Measurements from ENCODE around the gene RBBP6. TPM values are rescaled to one million over a fixed set of nuclear protein-coding genes. Genes with fewer than 3 reads are reported as not detected.

The RBBP6 gene
- total RNA-seq, 4 donors from 2014 or later, result 45.6 to 147 (median 101) TPM

DNA sequence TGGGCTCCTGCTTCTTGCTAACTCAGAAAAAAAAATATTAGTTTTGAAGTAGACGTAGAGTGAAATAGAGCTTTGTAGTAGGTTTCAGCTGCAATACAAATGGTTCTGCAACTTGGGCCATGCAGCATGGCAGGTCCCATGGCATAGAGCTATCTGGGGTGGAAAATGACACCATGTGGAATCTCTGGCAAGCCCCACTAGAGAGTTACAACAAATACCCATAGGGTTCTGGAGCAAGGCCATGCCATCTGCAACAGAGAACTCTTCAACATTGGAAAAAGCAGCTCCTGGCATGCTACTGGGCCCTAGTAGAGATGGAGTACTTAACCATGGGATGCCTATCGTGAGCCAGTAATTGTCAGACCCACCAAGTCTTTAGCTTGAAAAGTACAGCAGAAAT is 25.3 kb upstream of the RBBP6 start:
- Histone ChIP-seq H3K36me3 (no peaks in the 10 kb centered on the region), H3K27ac (no peak overlapping the region), H3K27me3 (no peaks in the 10 kb centered on the region), H3K4me3 (no peak overlapping the region), H3K9me3 (no peaks in the 10 kb centered on the region), H3K4me1 (no peaks in the 10 kb centered on the region)
- TF ChIP-seq, protein P1, sequence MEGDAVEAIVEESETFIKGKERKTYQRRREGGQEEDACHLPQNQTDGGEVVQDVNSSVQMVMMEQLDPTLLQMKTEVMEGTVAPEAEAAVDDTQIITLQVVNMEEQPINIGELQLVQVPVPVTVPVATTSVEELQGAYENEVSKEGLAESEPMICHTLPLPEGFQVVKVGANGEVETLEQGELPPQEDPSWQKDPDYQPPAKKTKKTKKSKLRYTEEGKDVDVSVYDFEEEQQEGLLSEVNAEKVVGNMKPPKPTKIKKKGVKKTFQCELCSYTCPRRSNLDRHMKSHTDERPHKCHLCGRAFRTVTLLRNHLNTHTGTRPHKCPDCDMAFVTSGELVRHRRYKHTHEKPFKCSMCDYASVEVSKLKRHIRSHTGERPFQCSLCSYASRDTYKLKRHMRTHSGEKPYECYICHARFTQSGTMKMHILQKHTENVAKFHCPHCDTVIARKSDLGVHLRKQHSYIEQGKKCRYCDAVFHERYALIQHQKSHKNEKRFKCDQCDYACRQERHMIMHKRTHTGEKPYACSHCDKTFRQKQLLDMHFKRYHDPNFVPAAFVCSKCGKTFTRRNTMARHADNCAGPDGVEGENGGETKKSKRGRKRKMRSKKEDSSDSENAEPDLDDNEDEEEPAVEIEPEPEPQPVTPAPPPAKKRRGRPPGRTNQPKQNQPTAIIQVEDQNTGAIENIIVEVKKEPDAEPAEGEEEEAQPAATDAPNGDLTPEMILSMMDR (IDR thresholded peaks at IDR 0.05), result no peak
- TF ChIP-seq EP300 (IDR thresholded peaks at IDR 0.05) (no peak), POLR2A (IDR thresholded peaks at IDR 0.05) (no peak)
- no peak for DNase-seq (ENCODE audit: low spot score in 2 of 2)
- 76% methylated on average over 2 of the region's 2 CpGs for WGBS

GRCh38 chr16:24515186-24515585 is 24.2 kb upstream of the RBBP6 start:
- H3K9me3 ChIP-seq, result no peaks in the 10 kb centered on the region
- no peaks in the 10 kb centered on the region for H3K4me1 ChIP-seq
- no peaks in the 10 kb centered on the region for H3K27me3 ChIP-seq
- TF ChIP-seq EP300 (IDR thresholded peaks at IDR 0.05), result no peak
- H3K4me3 ChIP-seq, result no peak overlapping the region
- no peak for DNase-seq (ENCODE audit: low spot score in 2 of 2)
- H3K27ac ChIP-seq, result no peak overlapping the region
- WGBS, result 91% methylated on average over 5 of the region's 5 CpGs
- no peaks in the 10 kb centered on the region for H3K36me3 ChIP-seq

GRCh38 chr16:24516900-24517669 is 22.3 kb upstream of the RBBP6 start:
- Histone ChIP-seq H3K9me3 (no peaks in the 10 kb centered on the region), H3K27ac (no peak overlapping the region), H3K4me3 (no peak overlapping the region), H3K27me3 (no peaks in the 10 kb centered on the region), H3K36me3 (no peaks in the 10 kb centered on the region), H3K4me1 (no peaks in the 10 kb centered on the region)
- 34% methylated on average over 20 of the region's 20 CpGs for WGBS
- TF ChIP-seq, protein P1 (IDR thresholded peaks at IDR 0.05), result peak; percentile 81 to 88
- no peak for TF ChIP-seq EP300 (IDR thresholded peaks at IDR 0.05)
- peak; percentile 86 to 87 for DNase-seq (ENCODE audit: low spot score in 2 of 2)

DNA sequence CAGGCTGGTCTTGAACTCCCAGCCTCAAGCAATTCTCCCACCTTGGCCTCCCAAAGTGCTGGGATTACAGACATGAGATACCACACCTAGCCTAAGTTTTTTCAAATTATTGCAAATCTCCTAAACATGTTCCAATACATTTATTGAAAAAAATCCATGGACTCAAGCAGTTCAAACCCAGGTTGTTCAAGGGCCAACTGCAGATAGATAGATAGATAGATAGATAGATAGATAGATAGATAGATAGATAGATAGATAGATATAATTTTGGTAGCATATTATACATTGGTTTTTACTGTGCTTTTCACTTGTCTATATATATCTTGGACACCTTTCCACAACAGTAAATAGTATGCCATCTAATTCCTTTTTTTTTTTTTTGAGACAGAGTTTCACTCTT is 20.9 kb upstream of the RBBP6 start:
- no peaks in the 10 kb centered on the region for H3K9me3 ChIP-seq
- TF ChIP-seq POLR2A (IDR thresholded peaks at IDR 0.05), result no peak
- TF ChIP-seq, protein P1 (IDR thresholded peaks at IDR 0.05), result no peak
- TF ChIP-seq POLR2AphosphoS5 (IDR thresholded peaks at IDR 0.05), result no peak
- TF ChIP-seq EP300 (IDR thresholded peaks at IDR 0.05), result no peak
- no peak overlapping the region for H3K27ac ChIP-seq
- DNase-seq (ENCODE audit: low spot score in 2 of 2), result no peak
- H3K4me1 ChIP-seq, result no peaks in the 10 kb centered on the region
- no peak overlapping the region for H3K4me3 ChIP-seq
- no peaks in the 10 kb centered on the region for H3K36me3 ChIP-seq
- no peaks in the 10 kb centered on the region for H3K27me3 ChIP-seq

- H3K27me3 ChIP-seq, result no peaks in the 10 kb centered on the region
- DNase-seq (ENCODE audit: low spot score in 2 of 2), result peak; percentile 18 to 40
- 100% methylated on average over 1 of the region's 3 CpGs for WGBS
- no peaks in the 10 kb centered on the region for H3K36me3 ChIP-seq
- H3K4me3 ChIP-seq, result no peak overlapping the region
- TF ChIP-seq, protein P1 (IDR thresholded peaks at IDR 0.05), result no peak
- no peak for TF ChIP-seq EP300 (IDR thresholded peaks at IDR 0.05)
- no peak for TF ChIP-seq POLR2A (IDR thresholded peaks at IDR 0.05)
- TF ChIP-seq POLR2AphosphoS5 (IDR thresholded peaks at IDR 0.05), result no peak
- H3K4me1 ChIP-seq, result peaks cover 5% of the 10 kb centered on the region
- no peak overlapping the region for H3K27ac ChIP-seq
- no peaks in the 10 kb centered on the region for H3K9me3 ChIP-seq
These were observed 18.4 kb upstream of the RBBP6 start for GRCh38 chr16:24520983-24521382.

DNA sequence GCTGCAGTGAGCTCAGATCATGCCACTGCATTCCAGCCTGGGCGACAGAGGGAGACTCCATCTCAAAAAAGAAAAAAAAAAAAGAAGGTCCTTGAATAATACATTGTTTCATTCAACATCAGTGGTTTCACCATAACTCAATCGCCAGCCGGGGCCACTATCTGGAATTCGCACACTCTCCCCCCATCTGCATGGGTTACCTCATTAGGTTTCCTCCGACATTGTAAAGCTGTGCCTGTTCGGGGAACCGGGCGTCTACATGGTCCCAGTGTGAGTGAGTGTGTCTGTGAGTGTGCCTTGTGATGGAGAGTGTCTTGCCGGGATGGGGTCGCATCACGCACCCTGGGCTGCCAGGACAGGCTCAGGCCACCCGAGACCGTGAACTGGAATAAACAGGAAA is 16.6 kb upstream of the RBBP6 start:
- H3K36me3 ChIP-seq, result no peaks in the 10 kb centered on the region
- no peaks in the 10 kb centered on the region for H3K9me3 ChIP-seq
- TF ChIP-seq POLR2AphosphoS5 (IDR thresholded peaks at IDR 0.05) (no peak), EP300 (IDR thresholded peaks at IDR 0.05) (no peak), POLR2A (IDR thresholded peaks at IDR 0.05) (no peak)
- TF ChIP-seq, protein P1 (IDR thresholded peaks at IDR 0.05), result no peak
- H3K4me1 ChIP-seq, result peaks cover 9% of the 10 kb centered on the region
- peak in 1 of 2 donors; percentile 54 for DNase-seq (ENCODE audit: low spot score in 2 of 2)
- no peak overlapping the region for H3K27ac ChIP-seq
- WGBS, result 88% methylated on average over 13 of the region's 13 CpGs
- H3K27me3 ChIP-seq, result no peaks in the 10 kb centered on the region
- no peak overlapping the region for H3K4me3 ChIP-seq

Data from suprapubic skin (tissue), 4 donors.